Liver (tissue), 9 donors: Measurements from ENCODE around the gene OCEL1. TPM values are rescaled to one million over a fixed set of nuclear protein-coding genes. Genes with fewer than 3 reads are reported as not detected.

ENCODE experiments used
- DNase-seq: peaks from one replicate; pipeline ENCODE4 v3.0.0-alpha.2; 2017; ENCODE audit warnings: low spot score
- H3K27ac ChIP-seq, 2 donors: one replicate each; pipeline ENCODE4 v1.7.0; 2013; ENCODE audit warnings: inconsistent platforms in 2 of 2, low read length in 2 of 2, control low read depth in 1 of 2, low read depth in 1 of 2, mild to moderate bottlenecking in 1 of 2
- H3K27me3 ChIP-seq, 4 donors: one replicate each; pipeline versions ENCODE4 v1.6.1 to v1.7.0; 2013; ENCODE audit warnings: low read length in 3 of 4, inconsistent platforms in 1 of 4, mild to moderate bottlenecking in 1 of 4, moderate library complexity in 1 of 4; ENCODE audit not compliant: control insufficient read depth in 4 of 4, insufficient read depth in 4 of 4
- H3K36me3 ChIP-seq, 4 donors: one replicate each; pipeline versions ENCODE4 v1.6.1 to v1.7.0; 2013; ENCODE audit warnings: low read length in 3 of 4, mild to moderate bottlenecking in 3 of 4, low read depth in 1 of 4, moderate library complexity in 1 of 4; ENCODE audit not compliant: control insufficient read depth in 4 of 4, insufficient read depth in 3 of 4
- H3K4me1 ChIP-seq, 4 donors: one replicate each; pipeline versions ENCODE4 v1.6.1 to v1.7.0; 2013; ENCODE audit warnings: low read length in 3 of 4, mild to moderate bottlenecking in 3 of 4, moderate library complexity in 1 of 4; ENCODE audit not compliant: control insufficient read depth in 4 of 4, insufficient read depth in 4 of 4
- H3K4me3 ChIP-seq, 3 donors: one replicate each; pipeline versions ENCODE4 v1.6.1 to v1.7.0; 2013; ENCODE audit warnings: low read length in 3 of 3, control low read depth in 1 of 3, low read depth in 1 of 3, mild to moderate bottlenecking in 1 of 3
- H3K9ac ChIP-seq, 2 donors: one replicate each; pipeline ENCODE4 v1.7.0; 2013; ENCODE audit warnings: low read length in 2 of 2, mild to moderate bottlenecking in 2 of 2, moderate library complexity in 2 of 2, control low read depth in 1 of 2, low read depth in 1 of 2
- H3K9me3 ChIP-seq, 4 donors: one replicate each; pipeline versions ENCODE4 v1.6.1 to v1.7.0; 2013; ENCODE audit warnings: low read length in 3 of 4; ENCODE audit not compliant: control insufficient read depth in 4 of 4
- ATF3 ChIP-seq: IDR thresholded peaks from 2 replicates; pipeline ENCODE4 v1.6.1; 2016; ENCODE audit warnings: antibody characterized with exemption
- EGR1 ChIP-seq, 2 donors: IDR thresholded peaks; 2 replicates each; pipeline ENCODE4 v1.6.1; 2016 to 2018; ENCODE audit warnings: antibody characterized with exemption in 2 of 2, low read depth in 2 of 2
- FOXA1 ChIP-seq: IDR thresholded peaks from 2 replicates; pipeline ENCODE4 v1.6.1; 2016; ENCODE audit warnings: antibody characterized with exemption
- FOXA2 ChIP-seq: IDR thresholded peaks from 2 replicates; pipeline ENCODE4 v1.6.1; 2016; ENCODE audit warnings: antibody characterized with exemption
- GABPA ChIP-seq, 2 donors: IDR thresholded peaks in 1 of 2; conservative IDR thresholded peaks in 1 of 2; 2 replicates each; pipeline ENCODE4 v1.6.1; 2016; ENCODE audit warnings: antibody characterized with exemption in 2 of 2, mild to moderate bottlenecking in 1 of 2, moderate library complexity in 1 of 2
- HNF4A ChIP-seq, 2 donors: conservative IDR thresholded peaks; 2 replicates each; pipeline ENCODE4 v1.6.1; 2016; ENCODE audit warnings: antibody characterized with exemption in 2 of 2, mild to moderate bottlenecking in 2 of 2
- HNF4G ChIP-seq: IDR thresholded peaks from 2 replicates; pipeline ENCODE4 v1.6.1; 2016; ENCODE audit warnings: antibody characterized with exemption
- JUND ChIP-seq, 2 donors: IDR thresholded peaks; 2 replicates each; pipeline ENCODE4 v1.6.1; 2016; ENCODE audit warnings: antibody characterized with exemption in 2 of 2
- NR2F2 ChIP-seq: IDR thresholded peaks from 2 replicates; pipeline ENCODE4 v1.6.1; 2016; ENCODE audit warnings: antibody characterized with exemption
- RAD21 ChIP-seq, 2 donors: IDR thresholded peaks; 2 replicates each; pipeline ENCODE4 v1.6.1; 2016; ENCODE audit warnings: antibody characterized with exemption in 2 of 2, mild to moderate bottlenecking in 2 of 2
- RXRA ChIP-seq, 2 donors: IDR thresholded peaks; 2 replicates each; pipeline ENCODE4 v1.6.1; 2017 to 2018; ENCODE audit warnings: antibody characterized with exemption in 2 of 2, mild to moderate bottlenecking in 1 of 2
- SP1 ChIP-seq: IDR thresholded peaks from 2 replicates; pipeline ENCODE4 v1.6.1; 2018; ENCODE audit warnings: antibody characterized with exemption, mild to moderate bottlenecking
- TAF1 ChIP-seq: conservative IDR thresholded peaks from 2 replicates; pipeline ENCODE4 v1.6.1; 2016; ENCODE audit warnings: antibody characterized with exemption, mild to moderate bottlenecking
- YY1 ChIP-seq: IDR thresholded peaks from 2 replicates; pipeline ENCODE4 v1.6.1; 2016; ENCODE audit warnings: antibody characterized with exemption, mild to moderate bottlenecking
- ZBTB33 ChIP-seq: IDR thresholded peaks from 2 replicates; pipeline ENCODE4 v1.6.1; 2016; ENCODE audit warnings: antibody characterized with exemption
- WGBS: extraction: QIAGEN DNeasy Blood & Tissue Kit; methylation state at CpG from one replicate; pipeline ENCODE4 v1.1.7; 2013; 5-methylcytosine and 5-hydroxymethylcytosine counted together
- polyA plus RNA-seq, 2 donors: library from polyadenylated mRNA; stranded (reverse) in 1 of 2; unstranded in 1 of 2; fragments of 200-250 nt in 1 of 2; fragments of >200 nt in 1 of 2; fragmentation: Nextera tagmentation in 1 of 2; extraction: Ambion mirVana in 1 of 2; gene quantifications; one replicate each; pipeline versions ENCODE4 v1.2.1 to v1.2.3, GENCODE V29; 2013 to 2015
- total RNA-seq, 2 donors: library from RNA; depleted of rRNA; stranded (reverse); fragments of >200 nt; gene quantifications; one replicate each; pipeline ENCODE4 v1.2.3, GENCODE V29; 2014
- TF ChIP-seq, protein P1 (sequence below): IDR thresholded peaks from 2 replicates; pipeline ENCODE4 v1.6.1; 2016; ENCODE audit warnings: antibody characterized with exemption
- TF ChIP-seq, protein P2 (sequence below): fragments of 150-350 bp; IDR thresholded peaks from 2 replicates; pipeline ENCODE4 v1.5.1; 2017; ENCODE audit warnings: improper control_type of control experiment, low read depth, low read length; ENCODE audit not compliant: missing input control
- TF ChIP-seq, protein P3 (sequence below): IDR thresholded peaks from 2 replicates; pipeline ENCODE4 v1.6.1; 2016; ENCODE audit warnings: antibody characterized with exemption, mild to moderate bottlenecking
- donor health status: healthy.
- donor health status: healthy.
- donor health status: healthy.
- donor health status: healthy.
- donor health status: healthy.

The OCEL1 gene
- total and polyA plus RNA-seq, 4 donors = 4.9 to 32.5 (median 20.8) TPM

DNA sequence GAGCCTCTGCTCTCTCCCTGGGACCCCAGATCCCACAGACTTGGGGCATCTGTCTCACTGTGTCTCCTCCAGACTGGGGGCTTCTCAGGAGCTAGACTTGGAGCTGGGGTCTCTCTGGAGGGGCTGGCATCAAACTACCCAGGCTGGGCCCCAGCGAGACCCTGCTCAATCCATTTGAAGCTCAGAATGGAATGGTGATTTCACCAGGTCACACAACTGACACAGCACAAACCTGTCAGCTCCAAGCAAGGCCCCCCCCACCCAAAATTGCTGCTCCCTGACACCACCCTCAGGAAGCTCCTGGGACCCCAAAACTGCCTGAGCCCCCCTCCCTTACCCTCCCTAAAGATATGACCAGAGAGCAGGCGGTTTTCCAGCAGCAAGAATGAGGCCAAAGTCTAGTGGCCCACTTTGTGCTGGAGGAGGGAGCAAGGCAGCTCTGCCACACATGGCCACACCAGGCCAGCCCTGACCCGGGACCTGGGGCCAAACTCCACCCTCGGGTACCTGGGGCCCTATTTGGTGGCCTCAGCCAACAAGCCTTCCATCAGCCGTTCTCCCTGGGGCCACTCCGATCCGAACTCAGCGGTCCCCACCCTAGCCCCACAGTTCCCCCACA is 17.3 kb downstream of the OCEL1 start (continued):
- TF ChIP-seq, protein P1, sequence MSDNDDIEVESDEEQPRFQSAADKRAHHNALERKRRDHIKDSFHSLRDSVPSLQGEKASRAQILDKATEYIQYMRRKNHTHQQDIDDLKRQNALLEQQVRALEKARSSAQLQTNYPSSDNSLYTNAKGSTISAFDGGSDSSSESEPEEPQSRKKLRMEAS = peak; percentile 43
- no peak for TF ChIP-seq GABPA (IDR thresholded peaks at IDR 0.05 in 1 of 2, conservative IDR thresholded peaks at IDR 0.05 in 1 of 2)
- TF ChIP-seq HNF4A (conservative IDR thresholded peaks at IDR 0.05) = peak; percentile 96 to 97
- peak; percentile 23 for TF ChIP-seq ZBTB33
- peak; percentile 24 for TF ChIP-seq TAF1
- peak in 1 of 2 donors; percentile 26 for TF ChIP-seq RAD21 (IDR thresholded peaks at IDR 0.05)

- H3K4me1 ChIP-seq = peaks cover 19 to 65% (median 60%) of the 10 kb centered on the region in 4 donors
- 8% methylated on average over 52 of the region's 52 CpGs for WGBS
- H3K9me3 ChIP-seq = no peaks in the 10 kb centered on the region
- H3K36me3 ChIP-seq = no peaks in the 10 kb centered on the region
- peak; percentile 52 for TF ChIP-seq NR2F2
- TF ChIP-seq FOXA1 = no peak
- peak; percentile 67 for TF ChIP-seq HNF4G
- no peak for TF ChIP-seq TAF1
- peak; percentile 70 for TF ChIP-seq YY1
- TF ChIP-seq SP1 = peak; percentile 29
- TF ChIP-seq, protein P2, sequence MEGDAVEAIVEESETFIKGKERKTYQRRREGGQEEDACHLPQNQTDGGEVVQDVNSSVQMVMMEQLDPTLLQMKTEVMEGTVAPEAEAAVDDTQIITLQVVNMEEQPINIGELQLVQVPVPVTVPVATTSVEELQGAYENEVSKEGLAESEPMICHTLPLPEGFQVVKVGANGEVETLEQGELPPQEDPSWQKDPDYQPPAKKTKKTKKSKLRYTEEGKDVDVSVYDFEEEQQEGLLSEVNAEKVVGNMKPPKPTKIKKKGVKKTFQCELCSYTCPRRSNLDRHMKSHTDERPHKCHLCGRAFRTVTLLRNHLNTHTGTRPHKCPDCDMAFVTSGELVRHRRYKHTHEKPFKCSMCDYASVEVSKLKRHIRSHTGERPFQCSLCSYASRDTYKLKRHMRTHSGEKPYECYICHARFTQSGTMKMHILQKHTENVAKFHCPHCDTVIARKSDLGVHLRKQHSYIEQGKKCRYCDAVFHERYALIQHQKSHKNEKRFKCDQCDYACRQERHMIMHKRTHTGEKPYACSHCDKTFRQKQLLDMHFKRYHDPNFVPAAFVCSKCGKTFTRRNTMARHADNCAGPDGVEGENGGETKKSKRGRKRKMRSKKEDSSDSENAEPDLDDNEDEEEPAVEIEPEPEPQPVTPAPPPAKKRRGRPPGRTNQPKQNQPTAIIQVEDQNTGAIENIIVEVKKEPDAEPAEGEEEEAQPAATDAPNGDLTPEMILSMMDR = no peak
- TF ChIP-seq, protein P3, sequence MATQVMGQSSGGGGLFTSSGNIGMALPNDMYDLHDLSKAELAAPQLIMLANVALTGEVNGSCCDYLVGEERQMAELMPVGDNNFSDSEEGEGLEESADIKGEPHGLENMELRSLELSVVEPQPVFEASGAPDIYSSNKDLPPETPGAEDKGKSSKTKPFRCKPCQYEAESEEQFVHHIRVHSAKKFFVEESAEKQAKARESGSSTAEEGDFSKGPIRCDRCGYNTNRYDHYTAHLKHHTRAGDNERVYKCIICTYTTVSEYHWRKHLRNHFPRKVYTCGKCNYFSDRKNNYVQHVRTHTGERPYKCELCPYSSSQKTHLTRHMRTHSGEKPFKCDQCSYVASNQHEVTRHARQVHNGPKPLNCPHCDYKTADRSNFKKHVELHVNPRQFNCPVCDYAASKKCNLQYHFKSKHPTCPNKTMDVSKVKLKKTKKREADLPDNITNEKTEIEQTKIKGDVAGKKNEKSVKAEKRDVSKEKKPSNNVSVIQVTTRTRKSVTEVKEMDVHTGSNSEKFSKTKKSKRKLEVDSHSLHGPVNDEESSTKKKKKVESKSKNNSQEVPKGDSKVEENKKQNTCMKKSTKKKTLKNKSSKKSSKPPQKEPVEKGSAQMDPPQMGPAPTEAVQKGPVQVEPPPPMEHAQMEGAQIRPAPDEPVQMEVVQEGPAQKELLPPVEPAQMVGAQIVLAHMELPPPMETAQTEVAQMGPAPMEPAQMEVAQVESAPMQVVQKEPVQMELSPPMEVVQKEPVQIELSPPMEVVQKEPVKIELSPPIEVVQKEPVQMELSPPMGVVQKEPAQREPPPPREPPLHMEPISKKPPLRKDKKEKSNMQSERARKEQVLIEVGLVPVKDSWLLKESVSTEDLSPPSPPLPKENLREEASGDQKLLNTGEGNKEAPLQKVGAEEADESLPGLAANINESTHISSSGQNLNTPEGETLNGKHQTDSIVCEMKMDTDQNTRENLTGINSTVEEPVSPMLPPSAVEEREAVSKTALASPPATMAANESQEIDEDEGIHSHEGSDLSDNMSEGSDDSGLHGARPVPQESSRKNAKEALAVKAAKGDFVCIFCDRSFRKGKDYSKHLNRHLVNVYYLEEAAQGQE = no peak
- TF ChIP-seq EGR1 (IDR thresholded peaks at IDR 0.05; ENCODE audit: low read depth in 2 of 2) = no peak
- TF ChIP-seq, protein P1 = no peak
- TF ChIP-seq HNF4A (conservative IDR thresholded peaks at IDR 0.05) = peak; percentile 88 to 89
- TF ChIP-seq ATF3 = no peak
- no peak for TF ChIP-seq GABPA (IDR thresholded peaks at IDR 0.05 in 1 of 2, conservative IDR thresholded peaks at IDR 0.05 in 1 of 2)
- peak; percentile 58 to 67 for TF ChIP-seq RXRA (IDR thresholded peaks at IDR 0.05)
- peak in 1 of 2 donors; percentile 2 for TF ChIP-seq JUND (IDR thresholded peaks at IDR 0.05)
- no peak for TF ChIP-seq FOXA2
- TF ChIP-seq RAD21 (IDR thresholded peaks at IDR 0.05) = no peak
- TF ChIP-seq ZBTB33 = no peak
- H3K27me3 ChIP-seq = no peaks in the 10 kb centered on the region
- H3K27ac ChIP-seq = peak overlapping the region; percentile 81
- peak overlapping the region; percentile 64 to 69 for H3K9ac ChIP-seq
- no peak for DNase-seq
- peak overlapping the region; percentile 75 to 89 (median 88) for H3K4me3 ChIP-seq
These were observed 18.0 kb downstream of the OCEL1 start for GRCh38 chr19:17243830-17244617.
